ENCODE data around the gene CREBBP.
"Not testable (repeated sequence)": the region's sequence is repeated elsewhere in the genome, so short reads cannot be mapped to it uniquely, and the experiment has no call there.

CREBBP gene

DNA sequence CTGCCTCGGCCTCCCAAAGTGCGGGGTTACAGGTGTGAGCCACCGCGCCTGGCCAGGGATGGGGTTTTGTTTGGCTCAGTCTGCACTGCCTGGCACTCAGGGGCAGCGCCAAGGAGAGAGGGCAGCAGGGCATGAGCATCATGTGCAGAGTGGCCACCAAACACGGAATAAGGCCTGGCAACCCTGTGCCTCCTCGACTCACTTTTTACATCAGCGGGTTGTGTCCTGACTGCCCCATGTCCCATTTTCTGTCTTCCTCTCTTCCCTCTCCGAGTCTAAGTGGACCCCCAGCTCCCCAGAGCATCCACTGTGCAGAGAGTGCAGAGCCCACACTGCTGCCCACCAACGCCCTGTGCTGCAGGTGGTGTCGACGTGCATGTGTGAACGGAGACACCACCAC, 145.0 kb downstream of the CREBBP start:
- no peak for DNase-seq (ENCODE audit: low spot score)

DNA sequence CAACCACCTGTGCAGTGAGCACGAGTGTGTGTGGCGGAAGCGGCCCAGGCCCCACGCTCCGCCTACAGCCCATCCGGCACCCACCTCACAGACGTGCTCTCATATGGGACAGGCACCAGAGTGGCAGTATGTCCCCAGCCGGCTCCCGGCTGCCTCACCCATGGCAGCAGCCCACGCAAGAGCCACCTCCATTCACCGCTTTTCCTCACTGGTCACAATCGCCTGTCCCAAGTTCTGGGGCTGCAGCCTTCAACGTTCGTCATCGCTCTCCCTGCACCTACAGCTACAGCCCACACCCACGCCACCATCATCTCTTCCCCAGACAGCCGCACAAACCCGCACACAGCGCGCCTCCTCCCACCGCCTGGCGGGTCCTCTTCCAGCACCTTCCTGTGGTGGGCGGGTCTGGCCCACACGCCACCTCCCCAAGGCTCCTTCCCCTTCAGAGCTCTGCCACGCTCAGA, 145.7 kb downstream of the CREBBP start:
- no peak for DNase-seq (ENCODE audit: low spot score)

DNA sequence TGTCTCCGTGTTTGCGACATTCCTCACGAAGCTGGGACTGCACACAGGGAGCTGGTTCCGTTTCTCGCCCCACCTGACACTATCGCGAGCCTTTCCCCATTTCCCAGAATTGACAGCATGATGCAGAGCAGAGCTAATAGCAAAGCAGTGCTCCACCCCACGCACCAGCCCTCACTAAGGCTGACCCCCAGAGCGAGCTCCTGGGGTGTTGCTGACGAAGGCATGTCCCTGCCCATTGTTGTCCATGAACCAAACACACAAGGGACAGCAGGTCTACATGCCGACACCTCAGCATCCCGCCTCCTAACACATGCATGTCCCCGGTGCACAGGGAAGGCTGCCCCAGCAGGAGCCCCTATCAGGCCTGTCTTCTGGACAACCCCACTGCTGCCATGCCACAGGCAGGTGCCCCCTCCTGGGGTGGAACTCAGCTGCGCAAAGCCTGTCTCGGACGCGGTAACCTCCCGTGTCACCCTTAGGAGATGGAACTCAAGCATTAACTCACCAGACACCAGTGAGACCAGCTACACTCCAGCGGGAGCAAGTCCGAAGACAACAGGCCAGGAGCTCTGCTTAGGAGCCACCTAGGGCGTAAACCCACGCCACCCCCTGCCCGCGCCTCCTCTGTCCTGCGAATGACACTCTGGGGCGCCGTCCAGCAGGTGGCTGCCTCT, 146.3 kb downstream of the CREBBP start:
- DNase-seq (ENCODE audit: low spot score) = no peak

DNA sequence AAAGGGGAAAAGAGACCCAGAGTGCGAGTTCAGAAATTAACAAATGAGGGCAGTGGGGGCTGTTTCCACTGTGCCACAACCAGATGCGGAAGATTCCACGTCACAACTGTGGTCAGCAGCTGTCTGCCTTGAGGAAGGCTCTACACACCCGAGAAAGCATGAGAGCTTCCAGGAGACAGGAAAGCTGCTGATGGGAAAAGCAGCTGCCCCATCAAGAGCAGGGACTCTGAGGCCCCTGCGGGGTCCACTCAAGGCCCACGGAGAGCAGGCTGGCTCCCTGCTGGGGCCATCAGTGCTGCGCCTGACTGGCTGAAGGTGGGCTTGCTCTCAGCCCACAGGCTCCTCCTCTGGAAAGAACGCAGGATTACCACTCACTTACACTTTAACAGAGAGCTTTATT, 148.3 kb downstream of the CREBBP start:
- DNase-seq (ENCODE audit: low spot score) = no peak

DNA sequence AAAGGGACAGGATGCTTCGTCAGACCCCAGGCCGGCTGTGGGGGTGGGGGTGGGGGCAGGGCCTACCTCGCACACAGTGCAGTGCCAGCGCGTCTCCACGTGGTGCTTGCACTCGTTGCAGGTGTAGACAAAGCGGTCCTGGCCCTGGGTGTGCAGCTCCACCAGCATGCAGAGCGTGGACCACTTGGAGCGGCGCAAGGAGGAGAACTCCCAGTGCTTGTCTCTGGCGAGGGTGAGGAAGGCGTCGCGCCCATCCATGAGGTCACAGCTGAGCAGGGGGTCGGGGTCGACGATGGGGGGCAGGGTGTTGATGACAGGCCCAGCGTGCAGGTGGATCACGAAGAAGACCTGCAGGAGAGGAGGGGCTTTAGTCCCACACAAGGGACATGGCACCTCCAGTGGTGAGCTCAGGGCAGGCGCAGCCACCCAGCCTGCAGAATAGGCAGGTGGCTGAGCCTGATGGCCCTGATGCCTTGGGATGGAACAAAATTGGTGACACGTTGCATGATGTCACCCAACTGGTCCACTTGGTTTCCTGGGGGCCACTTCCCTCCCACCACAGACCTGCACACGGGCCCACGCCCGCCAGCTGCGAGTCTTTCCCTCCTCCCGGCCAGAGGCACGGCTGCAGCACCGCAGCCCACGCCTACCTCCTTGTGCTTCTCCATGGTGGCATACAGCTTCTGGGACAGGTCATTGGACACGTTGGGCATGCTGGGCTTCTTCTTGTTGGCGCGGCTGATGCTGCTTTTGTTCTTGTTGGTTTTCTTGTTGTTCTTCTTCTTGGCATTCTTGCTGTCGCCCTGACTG, 149.2 kb downstream of the CREBBP start:
- DNase-seq (ENCODE audit: low spot score) = no peak

DNA sequence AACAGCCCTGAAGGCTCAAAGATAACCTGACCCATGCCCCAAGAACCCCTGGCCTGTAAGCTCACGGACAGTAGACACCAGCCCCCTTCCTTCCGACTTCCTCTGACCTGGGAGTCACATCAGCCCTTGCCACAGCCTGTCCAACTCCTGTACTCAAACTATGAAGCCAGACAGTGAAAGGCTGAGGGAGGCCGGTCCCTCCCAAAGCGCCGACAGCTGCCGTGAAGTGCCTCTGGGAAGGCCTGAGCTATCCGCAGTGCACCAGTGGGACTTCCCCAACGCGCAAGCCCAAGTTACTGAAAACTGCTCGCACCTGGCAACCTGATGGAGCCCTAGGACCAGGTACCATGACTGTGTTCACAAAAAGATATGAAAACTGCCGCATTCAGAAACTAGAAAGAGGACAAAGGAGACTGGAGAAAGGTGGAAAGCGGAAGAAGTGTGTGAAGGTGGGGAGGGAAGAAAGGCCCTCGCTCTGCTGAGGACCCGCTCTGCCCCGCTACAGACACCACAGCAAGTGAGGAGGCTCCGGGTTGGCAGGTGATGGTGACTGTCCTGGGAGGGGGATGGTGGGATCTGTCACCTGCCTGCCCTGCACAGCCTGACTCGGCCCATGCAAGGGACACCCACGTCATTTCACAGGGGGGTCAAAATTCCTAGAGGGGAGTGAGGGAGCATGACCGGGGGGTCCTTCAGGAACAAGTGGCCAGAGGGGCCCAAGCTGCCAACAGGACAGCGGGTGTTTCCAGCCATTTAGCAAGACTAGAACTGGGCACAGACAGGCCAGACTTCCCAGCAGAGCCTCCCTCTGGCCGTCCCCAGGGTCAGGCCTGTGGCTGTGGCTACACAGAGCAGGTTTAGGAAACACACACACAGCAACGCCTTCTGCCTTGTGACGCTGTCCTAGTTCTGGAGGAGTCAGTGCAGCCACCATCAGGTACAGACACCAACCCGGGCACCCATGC, 150.1 kb downstream of the CREBBP start:
- DNase-seq (ENCODE audit: low spot score) = no peak

DNA sequence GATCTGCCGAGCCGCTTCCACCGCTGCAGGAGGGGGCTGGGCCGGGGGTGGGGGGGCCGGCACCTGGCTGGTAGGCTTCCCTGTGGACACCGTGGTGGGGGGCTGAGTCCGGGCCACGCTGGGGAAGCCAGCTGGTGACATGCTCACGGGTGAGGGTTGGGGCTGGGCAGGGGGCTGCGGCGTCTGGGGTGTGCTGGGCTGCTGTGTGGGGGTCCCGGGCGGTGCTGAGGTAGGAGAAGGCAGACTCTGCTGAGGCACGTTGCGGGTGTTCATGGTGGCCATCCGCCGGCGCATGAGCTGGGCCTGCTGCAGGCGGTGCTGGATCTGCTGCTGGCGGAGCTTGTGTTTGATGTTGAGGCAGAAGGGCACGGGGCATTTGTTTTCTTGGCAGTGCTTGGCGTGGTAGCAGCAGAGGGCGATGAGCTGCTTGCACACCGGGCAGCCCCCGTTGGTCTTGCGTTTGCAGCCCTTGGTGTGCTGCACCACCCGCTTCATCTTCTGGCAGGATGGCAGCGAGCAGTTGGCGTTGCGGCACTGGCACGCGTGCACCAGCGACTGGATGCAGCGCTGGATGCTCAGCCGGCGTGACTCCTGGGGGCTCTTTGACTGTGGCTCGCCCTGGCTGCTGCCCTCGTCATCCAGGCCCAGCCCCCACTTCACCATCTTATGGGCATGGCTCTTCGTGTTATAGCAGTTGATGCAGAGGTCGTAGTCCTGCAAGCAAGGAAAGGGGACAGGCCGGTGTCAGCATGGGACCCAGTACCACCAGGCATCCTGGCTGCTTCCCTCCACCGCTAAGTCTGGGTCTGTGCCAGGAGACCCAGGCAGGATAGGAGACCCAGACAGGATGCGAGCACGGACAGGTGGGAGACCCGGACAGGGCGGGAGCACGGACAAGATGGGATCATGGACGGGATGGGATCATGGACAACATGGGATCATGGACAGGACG, 151.1 kb downstream of the CREBBP start:
- no peak for DNase-seq (ENCODE audit: low spot score)

DNA sequence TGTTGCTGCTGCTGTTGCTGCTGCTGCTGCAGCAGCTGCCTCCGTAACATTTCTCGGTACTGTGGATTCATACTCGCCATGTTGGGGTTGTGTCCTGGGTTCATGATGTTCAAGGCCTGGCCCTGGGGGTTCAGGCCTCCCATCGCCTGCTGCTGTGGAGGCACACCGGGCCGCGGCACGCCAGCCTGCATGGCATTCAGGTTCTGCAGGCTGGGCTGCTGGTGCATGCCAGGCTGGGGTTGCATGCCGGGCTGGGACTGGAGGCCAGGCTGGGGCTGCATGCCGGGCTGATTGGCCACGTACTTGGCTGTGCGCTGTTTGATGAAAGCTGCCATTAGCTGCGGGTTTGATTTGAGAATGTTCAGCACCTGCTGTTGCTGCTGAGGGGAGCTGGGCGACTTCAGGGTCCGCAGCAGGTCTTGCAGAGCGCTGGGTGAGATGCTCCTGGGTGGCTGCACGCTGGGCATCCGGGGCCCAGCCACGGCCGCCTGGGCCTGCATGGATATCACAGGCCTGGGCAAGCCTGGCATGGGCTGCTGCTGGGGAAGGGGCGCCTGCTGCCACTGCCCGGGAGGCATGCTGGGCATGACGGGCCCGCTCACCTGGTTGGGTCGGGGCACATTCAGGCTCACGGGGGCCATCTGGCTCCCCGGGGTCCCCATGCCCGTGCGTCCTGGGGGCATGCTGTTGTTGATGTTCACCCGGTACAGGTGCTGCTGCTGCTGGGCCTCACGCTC, 151.9 kb downstream of the CREBBP start:
- DNase-seq (ENCODE audit: low spot score) = no peak

DNA sequence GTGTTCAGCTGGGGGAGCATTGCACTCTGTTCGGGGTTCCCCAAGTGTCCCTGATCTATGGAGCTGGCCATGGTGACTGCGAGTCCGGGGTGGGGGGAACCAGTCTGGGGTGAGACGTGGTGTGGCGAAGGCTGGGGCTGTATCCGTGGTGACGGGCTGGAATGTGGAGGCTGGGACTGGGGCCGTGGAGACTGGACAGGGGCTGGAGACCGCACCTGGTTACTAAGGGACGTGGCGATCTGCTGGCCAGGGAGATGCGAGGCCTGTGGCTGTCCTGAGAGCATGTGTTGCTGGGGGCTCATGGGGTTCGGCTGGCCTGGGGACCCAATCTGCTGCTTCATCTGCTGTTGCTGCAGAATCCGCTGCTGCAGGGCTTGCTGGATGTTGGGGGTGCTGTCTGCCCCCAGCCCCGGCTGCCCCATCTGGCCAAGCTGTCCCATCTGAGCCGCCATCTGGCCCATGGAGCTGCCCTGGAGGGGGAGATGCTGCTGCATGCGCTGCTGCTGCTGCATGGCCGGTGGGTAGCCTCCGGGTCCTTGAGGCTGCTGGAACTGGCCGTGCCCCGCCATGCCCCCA, 152.6 kb downstream of the CREBBP start:
- DNase-seq (ENCODE audit: low spot score) = no peak

DNA sequence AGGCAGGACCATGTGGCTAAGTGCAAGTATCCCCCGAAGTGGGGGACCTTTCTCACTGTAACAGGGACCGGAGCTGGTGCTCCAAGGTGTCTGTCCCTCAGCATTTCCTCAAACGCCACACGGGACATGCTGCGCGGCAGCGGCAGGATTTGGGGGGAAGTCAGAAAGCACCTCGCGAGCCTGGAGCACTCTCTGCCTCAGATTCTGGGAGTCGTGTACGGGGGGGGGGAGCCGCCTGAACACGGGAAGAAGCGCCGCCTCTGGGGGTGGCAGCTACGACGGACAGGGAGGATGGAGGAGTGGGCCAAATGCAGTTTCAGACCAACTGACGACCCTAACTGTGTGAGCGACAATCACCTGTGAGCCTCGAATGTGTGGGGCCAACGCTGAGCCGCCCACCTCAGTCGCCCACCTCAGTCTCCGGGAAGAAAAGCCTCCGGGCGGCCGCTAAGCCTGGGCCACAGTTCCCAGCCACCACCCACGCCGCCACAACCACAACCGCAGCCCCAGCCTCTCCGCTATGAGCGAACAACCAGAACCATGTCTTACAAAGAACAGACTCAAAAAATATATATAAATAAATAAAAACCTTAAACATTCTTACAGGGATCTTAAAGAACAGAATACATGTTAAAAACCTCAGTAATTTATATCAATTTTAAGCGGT, 154.4 kb downstream of the CREBBP start:
- no peak for DNase-seq (ENCODE audit: low spot score)

DNA sequence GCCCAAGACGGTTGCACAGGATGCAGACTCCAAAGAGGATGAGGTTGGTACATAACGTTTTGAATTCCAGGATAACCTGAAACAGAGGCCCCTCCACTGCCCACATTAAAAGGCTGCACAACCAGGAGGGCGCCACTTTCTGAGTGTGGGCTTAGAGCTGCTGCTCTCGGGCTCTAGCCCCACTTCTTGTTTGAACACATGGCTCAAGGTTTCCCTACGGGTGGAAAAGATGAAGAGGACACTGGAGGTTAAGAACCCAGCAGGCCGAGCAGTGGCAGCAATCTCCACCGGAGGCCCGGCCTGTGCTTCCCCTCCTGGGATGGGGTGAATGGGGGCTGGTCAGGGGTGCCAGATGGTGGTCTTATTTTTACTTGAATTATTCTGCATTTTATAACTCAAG, 155.2 kb downstream of the CREBBP start:
- no peak for DNase-seq (ENCODE audit: low spot score)

DNA sequence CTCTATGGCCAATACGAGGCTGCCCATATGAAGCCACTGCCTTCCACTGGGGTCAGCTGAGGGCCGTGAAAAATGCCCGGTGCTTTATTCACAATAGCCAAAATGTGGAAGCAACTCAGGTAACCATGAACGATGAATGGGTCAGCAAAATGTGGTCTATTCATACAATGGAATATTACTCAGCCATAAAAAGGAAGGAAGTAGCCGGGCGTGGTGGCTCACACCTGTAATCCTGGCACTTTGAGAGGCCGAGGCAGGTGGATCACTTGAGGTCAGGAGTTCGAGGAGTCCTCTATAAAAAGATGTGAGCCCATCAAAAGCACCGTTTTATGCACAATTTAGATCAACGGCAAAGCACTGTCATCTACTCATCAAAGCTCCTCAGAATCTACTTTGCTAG, 158.0 kb downstream of the CREBBP start:
- DNase-seq (ENCODE audit: low spot score) = no peak

DNA sequence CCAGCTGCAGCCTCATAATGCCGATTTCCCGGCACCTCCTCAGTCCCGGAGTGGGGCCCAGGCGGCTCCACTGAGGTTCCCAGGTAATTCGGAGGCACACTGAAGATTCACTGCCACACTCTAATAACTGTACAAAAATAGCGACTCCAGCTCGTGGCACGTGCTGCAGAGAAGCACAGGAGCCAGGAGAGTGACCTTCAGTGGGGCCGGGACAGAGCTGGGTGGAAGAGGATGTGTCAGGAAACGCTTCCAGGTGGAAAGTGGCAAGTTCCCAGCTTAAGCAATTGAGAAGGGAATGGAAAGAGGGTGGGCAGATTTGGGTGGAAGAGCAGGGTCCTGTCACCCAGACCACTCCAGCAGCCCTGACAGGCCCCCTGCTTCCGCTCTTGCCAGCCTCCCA, 160.1 kb downstream of the CREBBP start:
- no peak for DNase-seq (ENCODE audit: low spot score)

DNA sequence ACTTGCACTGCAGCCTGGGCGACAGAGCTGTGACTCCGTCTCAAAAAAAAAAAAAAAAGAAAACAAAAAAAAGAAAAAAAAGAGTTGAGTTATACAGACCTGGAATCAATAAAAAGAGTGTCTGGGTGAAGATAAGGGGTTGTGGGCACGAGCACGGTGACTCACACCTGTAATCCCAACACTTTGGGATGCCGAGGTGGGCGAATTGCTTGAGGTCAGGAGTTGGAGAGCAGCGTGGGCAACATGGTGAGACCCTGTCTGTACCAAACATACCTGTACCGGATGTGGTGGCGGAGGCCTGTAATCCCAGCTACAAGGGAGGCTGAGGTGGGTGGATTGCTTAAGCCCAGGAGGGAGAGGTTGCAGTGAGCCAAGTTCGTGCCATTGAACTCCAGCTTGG, 161.9 kb downstream of the CREBBP start:
- no peak for DNase-seq (ENCODE audit: low spot score)

DNA sequence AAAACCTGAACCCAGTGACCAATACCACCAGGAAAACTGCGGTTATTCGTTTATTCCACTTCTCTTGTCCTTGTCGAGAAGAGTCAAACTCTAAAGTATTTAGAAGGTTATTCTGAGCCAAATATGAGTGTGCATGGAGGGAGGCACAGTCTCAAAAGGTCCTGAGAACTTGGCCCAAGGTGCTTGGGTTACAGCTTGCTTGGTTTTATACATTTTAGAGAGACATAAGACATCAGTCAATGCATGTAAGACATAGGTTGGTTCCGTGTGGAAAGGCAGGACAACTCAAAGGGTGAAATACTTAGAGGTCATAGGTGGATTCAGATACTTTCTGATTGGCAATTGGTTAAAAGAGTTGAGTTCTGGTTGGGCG, 162.5 kb downstream of the CREBBP start:
- DNase-seq (ENCODE audit: low spot score) = no peak

DNA sequence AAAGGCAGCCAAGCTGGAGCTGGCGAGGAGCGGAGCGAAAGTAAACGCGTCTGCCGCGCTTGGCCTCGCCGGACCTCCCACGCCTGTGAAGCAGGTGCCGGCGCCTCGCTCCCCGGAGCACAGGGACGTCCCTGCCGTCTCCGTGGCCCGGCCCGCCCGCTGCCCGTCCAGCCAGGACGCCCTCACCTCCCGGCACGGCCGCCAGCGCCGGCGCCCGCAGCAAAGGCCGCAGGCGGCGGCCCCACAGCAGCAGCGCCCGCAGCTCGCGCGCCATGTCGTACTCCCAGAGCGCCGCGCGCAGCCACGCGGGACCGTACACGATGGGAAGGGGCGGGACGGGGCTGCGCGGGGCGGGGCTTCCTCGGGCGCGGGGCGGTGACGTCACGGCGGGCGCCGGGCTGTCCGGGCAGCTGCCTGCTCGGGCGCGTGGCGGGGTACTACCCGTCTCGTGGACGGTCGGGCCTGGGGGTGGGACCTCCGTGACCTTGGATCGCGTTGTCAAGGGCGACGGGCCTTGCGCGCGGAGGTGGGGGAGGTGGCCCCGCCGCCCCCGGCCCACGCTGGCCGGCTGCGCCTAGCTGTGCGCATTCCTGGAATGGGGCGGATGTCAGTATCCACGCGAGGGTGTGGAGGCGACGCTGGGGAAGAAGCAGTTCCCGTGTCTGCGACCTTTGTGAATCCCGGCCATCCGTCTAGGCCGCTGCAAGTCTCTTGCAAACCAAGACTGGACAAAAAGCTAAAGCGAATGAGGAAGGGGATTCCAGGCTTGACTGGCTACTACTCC, 163.1 kb downstream of the CREBBP start, which contains the start of gene TRAP1:
TRAP1 (minus strand) TSS at position 290 of the 784 bp plus-strand sequence; CDS start at position 274, 16 bp downstream.
- DNase-seq (ENCODE audit: low spot score) = peak; percentile 93

DNA sequence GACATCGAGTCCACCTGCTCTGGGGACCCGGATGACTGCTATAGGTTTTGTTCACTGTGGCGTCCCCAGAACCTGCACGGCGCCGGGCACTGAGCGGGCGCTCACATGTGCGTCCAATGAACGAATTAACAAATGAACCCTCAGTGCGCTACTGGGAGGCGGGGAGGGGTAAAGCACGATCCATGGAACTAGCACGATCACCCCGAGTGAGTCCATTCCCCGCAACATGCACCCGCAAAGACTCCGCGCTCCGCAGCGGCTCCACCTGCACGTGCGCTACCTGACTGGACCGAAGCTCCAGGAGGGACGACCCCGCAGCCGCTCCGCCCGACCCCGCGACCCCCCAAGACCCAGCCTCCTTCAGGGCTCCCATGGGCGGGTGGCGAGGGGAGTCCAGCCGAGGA, 163.7 kb downstream of the CREBBP start:
- peak; percentile 47 for DNase-seq (ENCODE audit: low spot score)

DNA sequence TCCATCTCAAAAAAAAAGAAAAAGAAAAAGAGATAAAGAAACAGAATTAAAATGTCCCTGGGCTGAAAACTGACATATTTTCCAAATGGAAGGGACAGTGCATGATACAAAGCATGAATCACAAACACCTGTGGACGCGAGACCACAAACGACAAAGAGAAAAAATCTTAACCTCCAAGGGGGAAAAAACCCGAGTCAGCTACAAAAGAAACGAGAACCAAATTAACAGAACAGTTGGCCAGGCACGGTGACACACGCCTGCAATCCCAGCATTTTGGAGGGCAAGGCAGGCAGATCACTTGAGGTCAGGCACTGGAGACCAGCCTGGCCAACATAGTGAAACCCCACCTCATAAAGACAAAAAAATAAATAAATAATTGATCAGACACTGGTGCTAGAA, 165.1 kb downstream of the CREBBP start:
- no peak for DNase-seq (ENCODE audit: low spot score)

DNA sequence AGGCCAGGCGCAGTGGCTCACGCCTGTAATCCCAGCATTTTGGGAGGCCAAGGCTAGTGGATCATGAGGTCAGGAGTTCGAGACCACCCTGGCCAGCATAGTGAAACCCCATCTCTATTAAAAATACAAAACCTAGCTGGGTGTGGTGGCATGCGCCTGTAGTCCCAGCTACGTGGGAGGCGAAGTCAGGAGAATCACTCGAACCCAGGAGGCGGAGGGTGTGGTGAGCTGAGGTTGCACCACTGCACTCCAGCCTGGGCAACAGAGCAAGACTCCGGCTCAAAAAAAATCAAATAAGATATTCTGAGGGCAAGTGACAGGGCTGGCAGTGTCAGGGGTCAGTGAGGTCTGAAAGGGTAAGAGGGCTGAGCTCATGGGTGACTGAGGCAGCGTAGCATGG, 166.1 kb downstream of the CREBBP start:
- not testable (repeated sequence) for DNase-seq (ENCODE audit: low spot score)
